Fibroblast of lung (primary cell): ENCODE measurements around the gene IGDCC3.

Source experiments
- CTCF ChIP-seq, 2 donors: IDR thresholded peaks in 1 of 2; conservative IDR thresholded peaks in 1 of 2; 1 replicate in 1 of 2; 2 replicates in 1 of 2; pipeline ENCODE4 v1.5.1; 2011 to 2012; ENCODE audit warnings: low read length in 2 of 2, control low read depth in 1 of 2, inconsistent platforms in 1 of 2, low read depth in 1 of 2, mild to moderate bottlenecking in 1 of 2
- EZH2 ChIP-seq: IDR thresholded peaks from 2 replicates; pipeline ENCODE4 v1.5.1; 2012; ENCODE audit warnings: low read length, control low read depth, mild to moderate bottlenecking; ENCODE audit errors: missing control alignments

GRCh38 chr15:65331811-65332210 is 46.0 kb downstream of the IGDCC3 start:
- TF ChIP-seq CTCF (conservative IDR thresholded peaks at IDR 0.05 in 1 of 2, IDR thresholded peaks at IDR 0.05 in 1 of 2; ENCODE audit: low read depth in 1 of 2, low read length in 2 of 2) (no peak), EZH2 (no peak)
